Colon (tissue), 2 donors: ENCODE data around the gene HSH2D.
A peak's percentile ranks its signal among the peaks of the same experiment; 100 is the strongest.
"Not testable (repeated sequence)": the region's sequence is repeated elsewhere in the genome, so short reads cannot be mapped to it uniquely, and the experiment has no call there.

Experiments used
- FAIRE-seq: peaks from 2 replicates; lab custom pipeline; 2012; peaks lifted over from hg19 to GRCh38; lab: Jason Lieb, UNC
- donor health status: control.
- donor health status: control.

The HSH2D gene

DNA sequence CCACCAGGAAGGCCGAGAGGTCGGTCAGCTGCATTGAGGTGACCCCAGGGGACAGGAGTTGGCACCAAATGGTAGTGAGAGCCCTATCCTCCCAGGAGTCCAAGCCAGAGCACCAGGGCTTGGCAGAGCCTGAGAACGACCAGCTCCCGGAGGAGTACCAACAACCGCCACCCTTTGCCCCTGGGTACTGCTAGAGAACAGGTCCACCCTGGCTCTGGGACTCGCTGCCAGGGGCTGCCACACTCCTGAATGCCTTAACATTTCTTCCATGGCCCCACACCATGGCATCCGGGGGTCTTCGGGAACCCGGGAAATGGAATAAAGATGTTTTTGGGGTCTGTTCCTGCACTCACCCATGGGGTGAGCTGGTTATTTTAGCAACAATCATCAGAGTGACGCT is 14.1 kb downstream of the HSH2D start:
- no peak for FAIRE-seq

DNA sequence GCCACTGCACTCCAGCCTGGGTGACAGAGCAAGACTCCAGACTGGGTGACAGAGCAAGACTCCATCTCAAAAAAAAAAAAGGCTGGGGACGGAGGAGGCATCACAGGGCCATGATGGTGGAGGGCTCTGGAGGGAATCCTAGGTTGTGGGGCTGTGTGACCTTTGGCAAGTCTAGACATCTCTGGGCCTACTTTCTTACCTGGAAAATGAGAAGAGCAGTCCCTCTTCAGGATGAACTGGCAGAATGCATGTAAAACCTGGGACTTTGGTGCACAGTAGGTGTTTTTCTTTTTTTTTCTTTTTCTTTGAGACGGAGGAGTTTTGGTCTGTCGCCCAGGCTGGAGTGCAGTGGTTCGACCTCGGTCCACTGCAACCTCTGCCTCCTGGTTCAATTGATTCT is 16.2 kb downstream of the HSH2D start:
- FAIRE-seq, result no peak

DNA sequence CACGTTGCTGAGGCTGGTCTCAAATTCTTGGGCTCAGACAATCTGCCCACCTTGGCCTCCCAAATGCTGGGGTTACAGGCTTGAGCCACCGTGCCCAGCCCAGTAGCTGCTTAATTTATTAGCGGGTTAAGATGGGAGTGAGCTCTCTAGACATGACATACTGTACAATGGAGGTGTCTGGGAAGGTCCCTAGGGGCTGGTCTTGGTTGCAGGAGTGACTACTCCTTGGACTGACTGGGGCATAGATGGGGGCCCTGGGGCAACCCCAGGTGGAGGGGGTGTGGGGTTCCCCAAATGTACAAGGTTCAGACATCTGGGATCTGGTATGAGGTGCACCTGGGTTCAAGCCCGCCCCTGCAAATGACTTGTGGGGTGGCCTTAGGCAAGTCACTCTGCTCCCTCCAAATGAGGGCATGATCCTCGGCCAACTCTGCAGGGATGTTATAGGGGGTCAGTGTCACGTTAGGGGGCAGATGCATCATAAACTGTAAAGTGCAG is 17.0 kb downstream of the HSH2D start:
- no peak for FAIRE-seq

DNA sequence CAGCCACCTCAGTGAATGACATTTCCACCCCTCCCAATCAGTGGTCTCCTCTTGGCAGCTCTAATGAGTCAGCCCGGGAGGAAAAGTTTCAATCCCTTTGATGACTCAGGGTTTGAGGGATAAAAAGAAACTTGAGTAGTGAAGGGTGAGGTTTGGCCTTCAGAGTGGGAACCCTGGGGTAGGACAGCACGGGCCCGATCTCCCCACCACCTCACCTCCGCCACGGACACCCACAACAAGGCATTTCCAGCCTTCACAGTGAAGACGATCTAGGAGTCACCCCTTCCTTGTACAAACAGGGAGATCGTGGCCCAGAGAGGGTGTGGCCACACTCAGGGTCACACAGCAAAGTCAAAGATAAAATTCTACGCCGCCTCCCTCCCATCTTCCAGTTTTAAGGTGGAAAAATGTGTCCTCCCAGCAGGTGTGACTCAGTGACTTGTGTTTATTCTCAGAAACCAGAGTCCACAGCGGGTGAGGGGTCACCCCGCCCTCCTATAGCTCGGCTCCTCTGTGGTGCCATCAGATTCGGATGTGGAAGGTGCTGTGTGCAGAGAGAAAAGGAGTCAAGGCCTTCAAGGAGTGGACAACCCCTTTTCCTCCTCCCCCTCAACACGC is 17.6 kb downstream of the HSH2D start:
- no peak for FAIRE-seq

DNA sequence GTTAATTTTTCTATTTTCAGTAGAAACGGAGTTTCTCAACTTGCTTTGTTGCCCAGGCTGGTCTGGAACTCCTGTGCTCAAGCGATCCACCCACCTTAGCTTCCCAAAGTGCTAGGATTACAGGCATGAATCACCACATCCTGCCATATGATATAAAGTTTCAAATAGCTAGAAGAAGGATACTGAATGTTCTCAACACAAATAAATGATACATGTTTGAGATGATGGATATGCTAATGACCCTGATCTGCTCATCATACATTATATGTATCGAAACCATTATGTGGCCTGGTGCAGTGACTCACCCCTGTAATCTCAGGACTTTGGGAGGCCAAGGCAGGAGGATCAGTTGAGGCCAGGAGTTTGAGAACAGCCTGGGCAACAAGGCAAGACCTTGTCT is 18.4 kb downstream of the HSH2D start:
- no peak for FAIRE-seq

DNA sequence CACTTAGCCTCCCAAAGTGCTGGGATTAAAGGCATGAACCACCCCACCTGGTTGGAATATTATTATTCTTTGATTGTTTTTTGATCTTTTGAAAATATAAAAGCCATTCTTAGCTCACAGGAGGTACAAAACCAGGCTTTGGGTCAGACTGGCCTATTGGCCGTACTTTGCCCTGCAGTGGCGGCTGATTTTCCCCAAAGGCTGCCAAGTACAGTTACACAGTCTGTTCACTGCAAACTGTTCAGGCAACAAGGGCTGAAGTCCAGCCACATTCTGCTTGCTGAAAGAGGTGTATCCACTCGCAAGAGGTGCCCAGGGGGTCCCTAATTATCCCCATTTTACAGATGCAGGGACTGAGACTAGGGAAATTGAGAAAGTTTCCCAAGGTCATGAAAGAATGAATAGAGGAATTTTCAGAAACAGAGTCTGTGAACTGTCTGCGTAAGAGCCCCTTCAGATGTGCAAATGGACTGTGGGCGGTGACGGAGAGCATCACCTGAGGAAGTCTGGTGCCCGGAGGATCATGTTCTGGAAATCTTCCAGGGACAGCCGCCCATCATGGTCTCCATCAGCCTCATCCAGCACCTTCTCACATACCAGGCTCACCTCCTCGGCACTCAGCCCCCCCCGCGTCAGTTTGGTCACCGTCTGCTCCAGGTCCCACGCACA is 20.9 kb downstream of the HSH2D start:
- no peak for FAIRE-seq

DNA sequence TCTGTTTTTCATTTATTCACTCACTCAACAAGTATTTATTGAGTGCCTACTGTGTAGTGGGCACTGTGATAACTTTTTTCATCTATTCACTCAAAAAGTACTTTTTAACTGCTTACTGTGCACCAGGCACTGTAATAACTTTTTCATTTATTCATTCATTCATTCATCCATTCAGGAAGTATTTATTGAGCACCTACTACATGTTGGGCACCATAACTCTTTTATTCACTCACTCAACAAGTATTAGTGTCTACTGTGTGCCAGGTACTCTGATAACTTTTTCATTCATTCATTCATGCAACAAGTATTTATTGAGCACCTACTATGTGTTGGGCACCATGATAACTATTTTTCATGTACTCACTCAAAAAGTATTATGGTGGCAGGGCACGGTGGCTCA is 22.9 kb downstream of the HSH2D start:
- no peak for FAIRE-seq

DNA sequence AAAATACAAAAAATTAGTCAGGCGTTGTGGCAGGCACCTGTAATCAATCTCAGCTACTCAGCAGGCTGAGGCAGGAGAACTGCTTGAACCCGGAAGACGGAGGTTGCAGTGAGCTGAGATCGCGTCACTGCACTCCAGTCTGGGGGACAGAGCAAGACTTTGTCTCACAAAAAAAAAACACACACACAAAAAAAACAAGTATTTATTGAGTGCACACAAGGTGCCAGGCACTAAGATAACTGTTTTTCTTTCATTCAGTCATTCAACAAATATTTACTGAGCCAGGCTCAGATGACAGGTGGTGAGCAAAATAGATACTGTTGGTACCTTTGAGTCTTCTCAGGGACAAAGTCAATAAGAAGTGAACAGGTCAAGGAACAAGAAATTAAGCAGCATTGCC is 23.6 kb downstream of the HSH2D start:
- no peak for FAIRE-seq

DNA sequence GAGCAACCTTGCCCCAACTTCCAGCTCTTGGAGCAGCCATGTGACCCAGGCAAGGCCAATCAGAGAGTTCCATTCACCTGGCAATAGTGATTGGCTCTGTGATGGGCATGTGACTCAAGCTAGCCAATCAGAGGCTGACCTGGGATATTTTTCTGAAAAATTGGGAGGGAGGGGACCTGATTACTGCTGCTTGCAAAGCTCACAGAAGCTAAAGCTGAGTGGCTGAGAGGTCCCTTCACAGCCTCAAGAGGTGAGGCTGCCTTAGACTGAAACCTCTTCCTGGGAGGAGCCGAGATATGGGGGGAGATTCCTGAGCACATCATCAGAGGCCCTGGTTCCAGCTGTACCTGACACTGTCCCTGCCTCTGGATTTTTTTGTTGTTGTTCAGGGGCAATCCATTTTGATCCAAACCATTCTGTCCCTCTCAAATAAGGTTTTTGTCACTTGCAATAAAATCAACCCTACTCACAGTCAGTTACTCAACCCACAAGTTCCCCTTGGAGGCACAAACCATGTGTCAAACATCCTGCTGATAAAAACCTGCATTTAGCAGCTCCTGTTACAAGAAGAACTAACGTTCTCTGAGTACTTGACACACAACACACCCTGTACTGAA is 25.1 kb downstream of the HSH2D start:
- FAIRE-seq, result no peak

DNA sequence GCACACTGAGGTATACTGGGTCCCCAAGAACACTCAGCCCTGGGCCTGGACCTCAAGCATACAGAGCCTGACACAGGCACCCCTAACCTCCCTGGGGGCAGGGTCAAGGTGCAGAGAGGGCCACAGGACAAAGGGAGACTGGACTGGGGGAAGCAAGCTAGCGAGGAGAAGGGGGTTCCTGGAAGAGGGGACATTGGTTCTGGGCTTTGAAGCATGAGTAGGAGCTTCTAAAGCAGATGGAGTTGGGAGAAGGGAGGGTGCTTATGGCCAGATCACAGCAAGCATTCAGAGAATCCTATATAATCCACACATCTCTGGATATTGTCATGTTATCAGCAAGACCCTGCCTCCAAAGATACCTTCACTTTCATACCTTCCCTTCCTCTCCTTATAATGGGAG is 26.6 kb downstream of the HSH2D start:
- FAIRE-seq, result no peak

DNA sequence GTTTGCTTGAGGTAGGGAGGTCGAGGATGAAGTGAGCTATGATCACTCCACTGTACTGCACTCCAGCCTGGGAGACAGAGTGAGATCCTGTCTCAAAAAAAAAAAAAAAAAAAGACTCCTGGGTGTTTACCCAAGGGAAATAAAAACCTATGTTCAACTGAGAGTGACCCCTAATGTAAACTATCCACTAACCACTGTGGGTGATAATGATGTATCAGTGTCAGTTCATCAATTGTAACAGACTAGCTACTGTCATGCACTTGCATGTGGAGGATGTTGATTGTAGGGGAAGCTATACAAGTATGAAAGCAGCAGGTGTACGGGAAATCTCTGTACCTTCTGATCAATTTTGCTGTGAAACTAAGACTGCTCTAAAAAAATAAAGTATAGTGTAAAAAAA is 32.5 kb downstream of the HSH2D start:
- no peak for FAIRE-seq

DNA sequence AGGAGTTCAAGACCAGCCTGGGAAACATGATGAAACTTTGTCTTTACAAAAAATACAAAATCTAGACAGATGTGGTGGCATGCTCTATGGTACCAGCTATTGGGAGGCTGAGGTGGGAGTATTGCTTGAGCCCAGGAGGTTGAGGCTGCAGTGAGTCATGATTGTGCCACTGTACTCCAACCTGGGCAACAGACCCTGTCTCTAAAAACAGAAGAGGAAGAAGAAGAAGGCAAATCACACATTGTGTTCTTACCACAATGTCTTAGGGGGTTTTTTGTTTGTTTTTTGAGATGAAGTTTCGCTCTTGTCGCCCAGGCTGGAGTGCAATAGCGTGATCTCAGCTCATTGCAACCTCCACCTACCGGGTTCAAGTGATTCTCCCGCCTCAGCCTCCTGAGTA is 35.4 kb downstream of the HSH2D start:
- not testable (repeated sequence) for FAIRE-seq

DNA sequence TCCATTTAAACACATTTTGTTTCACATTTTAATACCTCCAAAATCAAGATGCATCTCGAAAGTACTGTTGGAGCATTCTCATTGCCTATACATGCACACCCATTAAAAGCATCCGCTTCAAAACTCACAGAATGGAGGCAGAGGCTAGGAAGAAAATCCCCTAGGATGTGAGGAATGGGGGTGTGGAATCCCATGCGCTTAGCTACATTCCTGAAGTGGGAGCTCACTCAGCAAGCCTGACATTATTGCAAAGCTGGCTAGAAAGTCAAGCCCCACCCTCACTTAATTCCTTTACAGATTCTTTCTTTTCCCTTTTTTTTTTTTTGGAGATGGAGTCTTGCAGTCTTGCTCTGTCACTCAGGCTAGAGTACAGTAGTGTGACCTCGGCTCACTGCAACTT is 37.1 kb downstream of the HSH2D start:
- FAIRE-seq, result no peak

DNA sequence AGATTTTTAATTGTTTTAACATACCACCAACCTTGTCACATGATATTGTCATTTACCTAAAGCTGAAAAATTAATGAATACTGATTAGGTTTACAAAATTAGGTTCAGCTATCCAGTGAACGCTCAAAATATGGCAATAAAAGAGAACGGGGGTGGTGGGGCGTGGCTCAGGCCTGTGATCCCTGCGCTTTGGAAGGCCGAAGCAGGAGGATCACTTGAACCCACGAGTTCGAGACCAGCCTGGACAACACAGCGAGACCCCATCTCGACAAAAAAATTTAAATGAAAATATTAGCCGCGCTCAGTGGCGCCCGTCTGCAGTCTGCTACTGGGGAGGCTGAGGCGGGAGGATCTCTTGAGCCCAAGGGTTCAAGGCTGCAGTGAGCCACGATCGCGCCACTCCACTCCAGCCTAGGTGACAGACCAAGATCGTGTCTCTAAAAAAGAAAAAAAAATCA is 41.2 kb downstream of the HSH2D start:
- no peak for FAIRE-seq

DNA sequence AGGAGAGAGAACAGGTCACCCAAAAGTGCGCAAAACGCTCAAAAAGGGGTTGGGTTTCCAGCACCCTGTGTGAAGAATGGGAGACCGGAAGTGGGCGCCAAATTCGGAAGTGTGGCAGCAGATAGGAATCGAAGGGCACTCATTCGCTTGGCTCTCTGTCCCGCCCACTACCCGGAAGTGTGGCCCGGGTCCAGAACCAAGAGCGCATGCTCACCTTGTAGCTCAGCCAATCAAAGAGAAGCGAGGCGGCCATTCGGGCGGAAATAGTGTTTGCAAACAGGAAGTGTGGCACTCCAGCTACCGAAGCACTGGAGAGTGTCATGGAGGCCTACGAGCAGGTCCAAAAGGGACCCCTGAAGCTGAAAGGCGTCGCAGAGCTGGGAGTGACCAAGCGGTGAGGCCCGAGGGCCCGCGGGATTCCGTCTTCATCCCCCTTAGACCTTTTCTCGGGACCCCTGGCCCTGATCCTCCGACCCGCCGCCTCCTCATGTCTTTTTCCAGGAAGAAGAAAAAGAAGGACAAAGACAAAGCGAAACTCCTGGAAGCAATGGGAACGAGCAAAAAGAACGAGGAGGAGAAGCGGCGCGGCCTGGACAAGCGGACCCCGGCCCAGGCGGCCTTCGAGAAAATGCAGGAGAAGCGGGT is 41.8 kb downstream of the HSH2D start, which contains the start of gene FAM32A:
Gene FAM32A (plus strand): TSS at position 288 of the 645 bp plus-strand sequence. CDS start 33 bp downstream, at position 321.
- peak; percentile 72 for FAIRE-seq

DNA sequence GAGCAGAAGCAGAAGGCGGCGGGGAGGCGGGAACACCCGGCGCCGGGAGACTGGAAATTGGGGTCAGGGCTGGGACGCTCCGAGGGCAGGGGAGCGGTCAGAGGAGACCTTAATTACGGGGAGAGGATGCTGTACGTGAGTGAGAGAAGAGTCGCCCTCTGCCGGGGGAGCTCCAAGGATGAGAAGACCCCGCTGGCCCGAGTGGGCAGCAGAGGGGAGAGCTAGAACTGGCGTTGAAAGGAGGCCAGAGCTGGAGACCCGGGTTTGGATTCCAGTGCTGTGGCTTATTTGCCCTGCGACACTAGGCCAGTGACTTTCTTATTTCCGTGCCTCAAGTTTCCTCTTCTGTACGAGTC is 42.3 kb downstream of the HSH2D start:
- no peak for FAIRE-seq

DNA sequence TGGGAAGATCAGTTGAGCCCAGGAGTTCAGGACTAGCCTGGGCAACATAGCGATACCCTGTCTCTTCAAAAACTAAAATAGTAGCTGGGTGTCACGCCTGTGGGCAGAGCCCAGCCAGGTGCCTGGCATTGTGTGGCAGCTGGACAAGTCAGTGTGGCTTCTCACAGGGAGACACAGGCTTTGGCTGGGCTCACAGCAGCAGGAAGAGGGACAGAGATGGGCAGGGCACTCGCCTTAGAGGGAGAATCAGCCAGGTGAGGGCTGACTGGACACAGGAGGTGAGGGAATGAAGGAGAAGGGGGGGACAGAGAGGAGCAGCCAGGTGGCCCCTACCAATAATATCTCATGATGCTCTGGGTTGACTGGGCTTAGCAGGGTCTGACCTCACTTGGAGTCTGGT is 45.0 kb downstream of the HSH2D start:
- no peak for FAIRE-seq

DNA sequence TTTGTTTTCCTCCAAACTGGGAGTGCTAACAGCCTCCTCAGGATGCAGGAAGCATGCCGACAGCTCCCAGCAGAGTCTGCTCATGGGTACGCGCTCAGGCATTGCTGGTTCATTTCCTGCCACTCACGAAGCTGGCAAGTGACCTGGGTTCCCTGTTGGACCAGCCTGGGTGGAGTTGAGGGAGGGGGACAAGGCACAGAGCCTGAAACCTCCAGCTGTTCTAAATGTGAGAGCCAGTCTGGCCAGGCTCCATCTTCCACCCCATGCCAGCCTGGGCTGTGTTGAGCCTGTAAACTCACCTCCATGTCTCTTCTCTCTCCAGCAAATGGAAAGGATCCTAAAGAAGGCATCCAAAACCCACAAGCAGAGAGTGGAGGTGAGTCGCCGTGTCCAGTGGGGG is 46.7 kb downstream of the HSH2D start:
- FAIRE-seq, result no peak

DNA sequence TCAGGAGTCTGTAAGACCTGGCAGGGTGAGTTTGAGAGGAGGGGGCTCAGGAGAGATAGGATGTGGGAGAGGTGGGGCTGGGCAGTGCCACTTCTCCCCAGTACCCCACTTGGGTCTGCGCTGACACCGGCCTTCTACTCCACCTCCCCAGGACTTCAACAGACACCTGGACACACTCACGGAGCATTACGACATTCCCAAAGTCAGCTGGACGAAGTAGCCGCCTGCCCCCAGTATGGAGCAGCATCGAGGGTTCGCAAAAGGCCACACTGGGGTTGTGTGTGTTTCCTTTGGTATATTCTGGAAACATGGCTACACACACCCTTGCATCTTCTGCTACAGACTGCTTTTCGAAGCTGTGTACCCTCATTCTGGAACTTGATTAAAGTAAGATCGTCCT is 47.3 kb downstream of the HSH2D start:
- FAIRE-seq, result no peak

DNA sequence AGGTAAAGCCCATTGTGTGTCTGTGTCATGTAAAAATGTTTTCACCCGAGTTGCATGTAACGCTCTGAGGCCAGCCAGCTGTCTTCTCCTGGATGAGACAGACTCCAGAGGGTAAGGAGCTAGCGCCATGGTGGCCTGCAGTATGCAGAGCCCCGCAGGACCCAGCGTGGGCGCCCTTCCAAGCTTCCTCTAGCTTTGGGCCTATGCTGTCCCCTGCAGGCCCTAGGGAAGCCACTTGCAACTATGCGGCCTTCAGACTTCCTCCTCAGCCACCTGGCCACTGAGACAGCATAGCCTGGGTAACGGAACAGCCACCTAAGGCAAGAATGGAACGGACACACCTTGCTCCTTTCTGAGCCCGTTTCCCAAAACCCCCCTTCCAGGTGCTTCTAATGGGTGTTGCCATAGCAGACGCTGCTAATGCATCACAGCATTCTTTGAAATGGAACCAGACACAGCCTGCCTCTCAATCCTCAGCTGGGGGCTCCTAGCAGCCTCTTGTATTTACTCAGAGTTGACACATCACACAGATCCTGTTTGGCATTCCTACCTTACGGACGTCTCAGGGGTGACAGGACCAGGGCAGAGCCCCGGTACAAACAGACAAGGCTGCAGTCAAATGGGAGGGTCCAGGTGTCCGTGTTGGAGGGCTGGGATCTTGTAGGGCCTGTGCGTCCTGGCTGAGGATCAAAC is 47.9 kb downstream of the HSH2D start:
- FAIRE-seq, result no peak

DNA sequence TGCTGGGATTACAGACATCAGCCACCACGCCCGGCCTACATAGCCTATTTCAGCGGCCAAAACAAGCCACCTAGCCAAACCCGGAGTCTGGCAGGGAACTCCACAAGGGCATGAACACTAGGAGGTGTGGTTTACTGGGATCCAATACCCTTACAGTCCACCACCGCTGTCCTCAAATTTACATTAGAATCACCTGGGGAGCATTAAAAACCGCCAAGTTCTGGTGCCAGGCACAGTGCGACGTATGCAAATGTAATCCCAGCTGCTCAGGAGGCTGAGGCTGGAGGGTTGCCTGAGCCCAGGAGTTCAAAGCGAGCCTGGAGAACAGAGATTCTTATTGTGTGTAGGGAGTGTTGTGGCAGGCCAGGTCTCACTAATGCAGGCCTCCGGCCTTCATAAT is 50.0 kb downstream of the HSH2D start:
- no peak for FAIRE-seq

DNA sequence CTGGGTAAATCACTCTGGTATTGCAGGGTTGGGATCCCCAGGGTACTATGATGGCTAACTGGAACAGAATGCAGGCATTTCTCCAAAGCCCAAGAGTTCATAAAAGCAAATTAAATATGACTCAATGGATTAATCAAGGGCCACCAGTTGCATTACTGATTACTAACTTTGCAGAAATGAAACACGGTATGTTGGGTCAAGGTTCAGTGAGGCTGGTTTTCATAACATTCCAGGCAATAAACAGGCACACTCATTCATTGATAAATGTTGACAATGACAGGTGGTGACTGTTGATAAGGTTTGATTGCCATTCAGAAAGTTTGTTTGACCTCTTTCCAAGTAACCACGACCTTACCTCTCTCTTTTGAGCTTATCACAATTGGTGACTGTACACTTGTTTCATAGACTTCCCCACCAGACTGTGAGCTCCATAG is 53.7 kb downstream of the HSH2D start:
- FAIRE-seq, result no peak
